GM19328 (cell line): ENCODE results near the gene KCNK6.
"Not testable (repeated sequence)": the region's sequence is repeated elsewhere in the genome, so short reads cannot be mapped to it uniquely, and the experiment has no call there.

Source experiments
- ATAC-seq: cut with Tn5 transposase; IDR thresholded peaks from one replicate; pipeline ENCODE4 v1.9.1; 2021; ENCODE audit warnings: mild to moderate bottlenecking, moderate library complexity; ENCODE audit not compliant: unreplicated experiment

Gene KCNK6

DNA sequence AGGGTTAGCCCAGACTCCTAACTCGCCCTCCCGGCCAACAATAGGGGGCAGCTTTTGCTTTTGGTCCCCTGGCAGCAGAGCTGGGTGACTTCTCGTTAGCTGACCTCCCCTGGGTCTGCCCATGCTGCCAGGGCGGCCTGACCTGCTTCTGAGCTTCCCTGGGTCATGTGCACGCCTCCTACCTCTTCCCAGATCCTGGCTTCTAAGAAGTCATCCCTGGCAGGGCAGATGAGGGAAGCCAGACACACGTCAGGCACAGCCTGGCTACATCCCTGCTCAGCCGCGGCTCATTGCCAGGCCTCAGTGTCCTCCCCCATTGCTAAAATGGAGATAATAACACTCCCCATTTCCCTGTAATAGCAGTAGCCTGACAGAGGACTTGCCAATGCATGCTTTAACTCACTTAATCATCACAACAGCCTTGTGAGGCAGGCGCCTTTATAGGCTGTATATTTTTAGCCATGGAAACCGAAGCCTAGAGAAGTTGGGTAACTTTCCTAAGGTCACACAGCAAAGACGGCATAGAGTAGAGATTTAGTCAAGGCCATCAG is 2.1 kb downstream of the KCNK6 start:
- no peak for ATAC-seq

DNA sequence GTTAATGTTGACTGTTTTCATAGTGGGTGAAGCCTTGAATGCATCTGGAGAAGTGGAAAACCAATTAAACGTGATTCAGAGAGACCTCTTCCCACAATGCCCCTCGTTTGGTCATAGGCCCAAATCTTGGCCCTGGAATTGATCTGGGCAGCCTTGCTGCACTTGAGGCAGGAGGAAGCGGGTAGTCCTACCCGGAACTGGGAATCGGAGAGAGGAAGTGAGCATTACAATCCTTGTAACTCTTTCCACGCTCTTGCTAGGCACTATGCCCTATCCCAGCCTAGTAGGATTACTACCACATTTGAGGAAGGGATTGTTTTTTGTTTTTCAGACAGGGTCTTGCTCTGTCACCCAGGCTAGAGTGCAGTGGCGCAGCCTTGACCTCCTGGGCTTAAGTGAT is 3.6 kb downstream of the KCNK6 start:
- no peak for ATAC-seq

DNA sequence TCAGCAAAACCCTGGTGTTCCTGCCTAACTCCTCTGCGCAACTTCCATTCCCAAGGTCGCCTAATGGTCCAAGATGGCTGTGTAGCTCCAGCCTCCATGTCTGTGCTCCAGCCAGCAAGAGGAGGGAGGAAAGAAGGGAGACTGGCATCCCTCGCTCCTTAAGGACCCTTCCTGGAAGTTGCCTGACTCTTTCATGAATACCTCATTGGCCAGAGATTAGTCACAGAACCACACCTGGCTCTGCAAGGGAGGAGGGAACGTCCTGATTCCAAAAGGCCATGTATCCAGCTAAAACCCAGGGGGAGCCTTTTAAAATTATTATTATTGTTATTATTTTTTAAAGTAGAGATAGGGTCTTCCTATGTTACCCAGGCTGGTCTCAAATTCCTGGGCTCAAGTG is 4.8 kb downstream of the KCNK6 start:
- no peak for ATAC-seq

DNA sequence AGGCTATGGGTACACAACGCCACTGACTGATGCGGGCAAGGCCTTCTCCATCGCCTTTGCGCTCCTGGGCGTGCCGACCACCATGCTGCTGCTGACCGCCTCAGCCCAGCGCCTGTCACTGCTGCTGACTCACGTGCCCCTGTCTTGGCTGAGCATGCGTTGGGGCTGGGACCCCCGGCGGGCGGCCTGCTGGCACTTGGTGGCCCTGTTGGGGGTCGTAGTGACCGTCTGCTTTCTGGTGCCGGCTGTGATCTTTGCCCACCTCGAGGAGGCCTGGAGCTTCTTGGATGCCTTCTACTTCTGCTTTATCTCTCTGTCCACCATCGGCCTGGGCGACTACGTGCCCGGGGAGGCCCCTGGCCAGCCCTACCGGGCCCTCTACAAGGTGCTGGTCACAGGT is 6.9 kb downstream of the KCNK6 start:
- no peak for ATAC-seq

DNA sequence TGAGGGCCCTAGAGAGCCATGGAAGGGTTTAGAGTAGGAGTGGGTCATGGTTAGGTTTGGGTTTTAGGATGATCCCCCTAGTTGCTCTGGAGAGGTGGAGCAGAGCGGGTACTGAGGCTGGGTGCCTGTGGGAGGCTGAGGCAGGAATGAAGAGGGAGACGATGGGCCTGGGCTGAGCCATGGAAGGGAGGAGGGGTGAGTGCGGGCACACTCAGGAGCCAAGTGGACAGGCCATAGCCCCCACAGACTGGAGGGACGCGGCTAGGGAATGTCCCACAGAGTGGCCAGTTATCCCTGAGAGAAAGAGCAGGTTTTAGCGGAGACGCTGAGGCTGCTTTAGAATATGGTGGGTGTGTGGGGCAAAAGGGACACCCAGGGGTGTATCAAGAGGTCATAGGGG is 10.0 kb downstream of the KCNK6 start:
- ATAC-seq = no peak

DNA sequence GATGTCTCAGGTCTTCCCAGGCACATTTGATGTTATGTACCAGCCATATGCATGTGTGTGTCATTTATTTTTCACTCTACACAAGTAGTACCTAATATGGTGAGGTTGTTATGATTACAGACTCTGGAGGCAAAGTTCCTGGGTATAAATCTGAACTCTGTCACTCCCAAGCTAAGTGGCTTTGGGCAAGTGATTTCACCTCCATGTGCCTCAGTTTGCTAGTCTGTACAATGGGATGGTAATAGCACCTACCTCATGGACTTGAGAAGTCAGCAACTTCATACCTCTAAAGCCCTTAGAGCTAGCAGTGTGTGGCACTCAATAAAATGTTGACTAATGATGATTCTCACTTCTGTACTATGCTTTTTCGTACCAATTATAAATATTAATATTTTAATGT is 12.1 kb downstream of the KCNK6 start:
- no peak for ATAC-seq

DNA sequence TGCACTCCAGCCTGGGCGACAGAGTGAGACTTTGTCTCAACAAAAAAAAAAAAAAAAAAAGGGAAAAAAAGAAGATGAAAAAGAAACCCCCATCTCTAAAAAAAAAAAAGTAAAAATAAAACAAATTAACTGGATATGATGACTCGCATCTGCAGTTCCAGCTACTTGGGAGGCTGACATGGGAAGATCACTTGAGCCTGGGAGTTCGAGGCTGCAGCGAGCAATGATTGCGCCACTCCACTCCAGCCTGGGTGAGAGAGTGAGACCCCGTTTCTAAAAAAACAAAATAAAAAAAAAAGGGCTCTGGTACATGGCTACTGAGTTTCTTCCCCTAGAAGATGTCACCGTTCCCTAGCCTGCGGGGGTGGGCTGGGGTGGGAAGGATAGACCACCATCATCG is 13.6 kb downstream of the KCNK6 start:
- ATAC-seq = no peak

DNA sequence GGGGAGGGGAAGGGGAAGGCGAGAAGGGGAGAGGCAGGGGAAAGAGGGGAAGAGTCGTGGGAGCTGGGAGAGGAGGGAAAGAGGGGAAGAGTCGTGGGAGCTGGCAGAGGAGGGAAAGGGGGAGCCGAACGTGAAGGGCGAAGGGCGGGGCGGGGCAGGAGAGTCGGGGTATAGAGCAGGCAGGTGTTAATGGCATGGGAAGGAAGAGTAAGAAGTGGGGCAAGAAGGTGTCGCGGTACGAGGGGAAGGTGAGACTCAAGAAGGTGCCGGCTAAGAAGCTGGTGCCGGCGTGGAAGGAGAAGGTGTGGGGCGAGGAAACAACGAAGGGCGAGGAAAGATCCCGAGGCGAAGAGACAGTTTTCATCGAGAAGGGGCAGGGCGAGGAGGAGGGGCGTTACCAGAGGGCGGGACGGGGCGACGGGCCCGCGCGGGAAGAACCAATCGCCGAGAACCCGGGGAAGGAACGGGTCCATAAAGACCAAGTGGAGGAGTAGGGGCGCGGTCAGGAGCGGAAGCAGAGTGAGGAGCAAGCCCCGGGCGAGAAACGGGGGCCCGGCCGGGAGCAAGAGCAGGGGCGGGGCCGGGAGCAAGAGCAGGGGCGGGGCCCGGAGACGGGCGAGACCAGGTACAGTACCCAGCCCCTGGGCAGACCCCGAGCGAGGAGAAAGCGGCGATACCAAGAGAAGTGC is 16.4 kb downstream of the KCNK6 start:
- peak; percentile 64 for ATAC-seq

DNA sequence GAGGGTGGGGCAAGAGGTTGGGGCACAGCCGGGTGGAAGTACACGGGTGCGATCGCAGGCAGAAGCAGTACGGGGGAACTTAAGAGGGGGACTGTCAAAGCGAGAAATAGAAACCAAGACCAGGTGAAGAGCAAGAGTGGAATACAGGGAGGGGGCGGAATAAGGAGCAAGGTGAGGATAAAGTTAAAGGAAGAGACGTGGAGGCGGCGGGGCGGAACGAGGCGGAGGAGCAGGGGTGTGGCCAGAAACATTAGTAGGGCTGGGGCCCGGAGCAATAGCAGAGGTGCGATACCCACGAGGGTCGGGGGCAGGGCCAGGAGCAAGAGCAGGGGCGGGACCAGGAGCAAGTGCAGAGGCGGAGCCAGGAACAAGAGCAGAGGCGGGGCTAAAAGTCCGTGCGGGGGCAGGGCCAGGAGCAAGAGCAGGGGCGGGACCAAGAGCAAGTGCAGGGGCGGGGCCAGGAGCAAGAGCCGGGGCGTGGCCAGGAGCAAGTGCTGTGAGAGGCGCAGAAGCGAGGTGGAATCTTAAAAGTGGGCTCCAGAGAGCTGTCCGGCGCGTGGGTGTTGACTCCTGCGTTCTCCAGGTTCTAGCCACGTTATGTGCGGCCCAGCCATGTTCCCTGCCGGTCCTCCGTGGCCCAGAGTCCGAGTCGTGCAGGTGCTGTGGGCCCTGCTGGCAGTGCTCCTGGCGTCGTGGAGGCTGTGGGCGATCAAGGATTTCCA is 17.2 kb downstream of the KCNK6 start:
- peak; percentile 43 for ATAC-seq

DNA sequence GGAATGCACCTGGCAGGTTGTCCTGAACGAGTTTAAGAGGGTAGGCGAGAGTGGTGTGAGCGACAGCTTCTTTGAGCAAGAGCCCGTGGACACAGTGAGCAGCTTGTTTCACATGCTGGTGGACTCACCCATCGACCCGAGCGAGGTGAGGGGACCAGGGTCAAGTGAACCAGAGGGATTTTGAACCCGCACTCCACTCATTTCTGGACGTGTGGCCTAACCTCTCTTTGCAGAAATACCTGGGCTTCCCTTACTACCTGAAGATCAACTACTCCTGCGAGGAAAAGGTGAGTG is 17.7 kb downstream of the KCNK6 start:
- ATAC-seq = no peak

DNA sequence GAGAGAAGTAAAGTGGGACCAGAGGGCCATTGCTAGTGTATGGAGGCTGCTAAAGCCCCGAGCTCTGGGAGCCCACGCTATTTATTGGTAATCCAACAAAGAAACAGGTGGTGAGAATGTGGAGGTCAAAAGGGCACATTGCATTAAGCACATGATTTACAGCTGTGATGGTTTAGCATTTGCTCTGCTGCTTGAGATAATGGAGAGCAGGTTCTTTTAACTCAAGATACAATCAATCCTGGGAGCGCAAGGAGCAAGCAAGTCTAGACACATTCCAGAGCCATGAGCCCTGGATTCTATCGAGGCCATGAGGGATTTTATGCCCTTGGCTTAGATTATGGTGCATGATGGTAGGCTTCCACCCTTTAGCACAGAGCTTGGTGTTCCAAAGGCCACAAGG is 19.4 kb downstream of the KCNK6 start:
- not testable (repeated sequence) for ATAC-seq

DNA sequence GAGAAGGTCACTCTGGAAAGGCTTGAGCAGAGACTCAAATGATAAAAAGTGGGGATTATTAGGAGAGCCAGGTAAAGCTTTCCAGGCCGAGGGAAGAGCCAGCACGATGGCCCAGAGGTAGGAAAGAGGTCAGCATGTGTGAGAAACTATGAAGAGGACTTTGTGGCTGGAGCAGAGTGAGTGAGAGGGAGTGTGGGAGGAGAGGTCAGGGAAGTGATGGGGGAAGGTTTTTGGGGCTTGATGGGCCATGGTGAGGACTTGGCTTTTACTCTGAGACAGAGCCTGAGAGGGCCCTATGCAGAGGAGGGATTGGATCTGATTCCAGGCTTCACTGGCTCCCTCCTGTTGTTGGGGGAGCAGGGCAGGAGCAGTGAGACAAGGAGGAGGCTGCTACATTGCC is 21.3 kb downstream of the KCNK6 start:
- no peak for ATAC-seq

DNA sequence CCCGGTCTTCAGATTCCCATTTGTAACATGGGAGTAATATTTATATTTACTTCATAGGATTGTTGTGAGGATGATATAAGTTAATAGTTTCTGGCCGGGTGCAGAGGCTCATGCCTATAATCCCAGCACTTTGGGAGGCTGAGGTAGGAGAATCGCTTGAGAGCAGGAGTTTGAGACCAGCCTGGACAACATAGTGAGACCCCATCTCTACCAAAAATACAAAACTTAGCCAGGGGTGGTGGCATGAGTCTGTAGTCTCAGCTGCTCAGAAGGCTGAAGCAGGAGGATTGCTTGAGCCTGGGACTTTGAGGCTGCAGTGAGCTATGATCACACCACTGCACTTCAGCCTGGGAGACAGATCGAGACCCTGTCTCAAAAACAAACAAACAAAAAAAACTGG is 27.2 kb downstream of the KCNK6 start:
- no peak for ATAC-seq

DNA sequence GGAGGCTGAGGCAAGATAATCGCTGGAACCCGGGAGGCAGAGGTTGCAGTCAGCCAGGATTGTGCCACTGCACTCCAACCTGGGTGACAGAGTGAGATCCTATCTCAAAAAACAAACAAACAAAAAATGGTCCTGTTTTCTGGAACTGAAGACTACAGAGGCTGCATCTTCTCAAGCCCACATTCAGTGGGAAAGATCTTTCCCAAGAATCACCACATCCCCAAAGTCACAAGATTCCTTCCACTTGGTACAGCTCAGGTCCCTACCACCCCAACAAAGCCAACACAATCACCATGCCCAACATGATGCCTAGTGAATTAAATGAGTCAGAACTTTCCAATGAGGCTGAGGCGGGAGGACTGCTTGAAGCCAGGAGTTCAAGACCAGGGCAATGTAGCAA is 31.2 kb downstream of the KCNK6 start:
- no peak for ATAC-seq

DNA sequence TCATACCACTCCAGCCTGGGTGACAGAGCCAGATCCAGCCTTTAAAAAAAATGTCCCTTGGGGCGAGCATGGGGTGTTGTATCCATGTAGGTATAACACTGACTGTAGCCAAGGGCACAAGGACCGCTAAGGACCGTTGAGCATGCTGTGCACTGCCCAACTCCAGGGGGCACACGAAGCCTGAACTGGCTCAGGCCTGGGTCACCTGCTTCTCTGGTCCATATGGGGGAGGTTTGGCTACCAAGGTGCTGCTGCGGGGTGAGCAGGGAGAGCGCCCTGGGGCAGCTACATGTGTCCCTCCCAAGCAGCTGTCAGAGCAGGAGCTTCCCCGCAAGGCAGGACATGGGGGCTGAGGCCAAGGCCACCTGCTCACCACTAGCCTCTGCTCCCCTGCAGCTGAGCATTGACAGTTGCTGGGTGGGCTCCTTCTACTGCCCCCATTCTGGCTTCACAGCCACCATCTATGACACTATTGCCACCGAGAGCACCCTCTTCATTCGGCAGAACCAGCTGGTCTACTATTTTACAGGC is 32.3 kb downstream of the KCNK6 start:
- ATAC-seq = no peak

DNA sequence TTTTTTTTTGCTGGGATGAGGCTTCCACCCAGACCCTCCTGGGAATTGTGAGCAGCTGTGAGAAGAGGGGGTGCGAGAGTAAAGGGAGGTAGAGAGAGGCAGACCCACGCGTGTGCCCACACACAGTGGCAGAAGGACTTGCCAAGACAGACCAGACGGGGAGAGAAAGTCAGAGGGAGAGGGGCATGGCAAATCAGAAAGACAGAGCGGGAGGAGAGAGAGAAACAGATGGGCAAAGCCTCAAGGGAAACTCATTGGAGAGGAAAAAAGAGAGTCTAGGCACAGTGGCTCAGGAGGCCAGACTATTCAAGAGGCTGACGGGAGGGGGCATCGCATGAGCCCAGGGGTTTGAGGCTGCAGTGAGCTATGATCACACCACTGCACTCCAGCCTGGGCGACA is 33.0 kb downstream of the KCNK6 start:
- ATAC-seq = no peak

DNA sequence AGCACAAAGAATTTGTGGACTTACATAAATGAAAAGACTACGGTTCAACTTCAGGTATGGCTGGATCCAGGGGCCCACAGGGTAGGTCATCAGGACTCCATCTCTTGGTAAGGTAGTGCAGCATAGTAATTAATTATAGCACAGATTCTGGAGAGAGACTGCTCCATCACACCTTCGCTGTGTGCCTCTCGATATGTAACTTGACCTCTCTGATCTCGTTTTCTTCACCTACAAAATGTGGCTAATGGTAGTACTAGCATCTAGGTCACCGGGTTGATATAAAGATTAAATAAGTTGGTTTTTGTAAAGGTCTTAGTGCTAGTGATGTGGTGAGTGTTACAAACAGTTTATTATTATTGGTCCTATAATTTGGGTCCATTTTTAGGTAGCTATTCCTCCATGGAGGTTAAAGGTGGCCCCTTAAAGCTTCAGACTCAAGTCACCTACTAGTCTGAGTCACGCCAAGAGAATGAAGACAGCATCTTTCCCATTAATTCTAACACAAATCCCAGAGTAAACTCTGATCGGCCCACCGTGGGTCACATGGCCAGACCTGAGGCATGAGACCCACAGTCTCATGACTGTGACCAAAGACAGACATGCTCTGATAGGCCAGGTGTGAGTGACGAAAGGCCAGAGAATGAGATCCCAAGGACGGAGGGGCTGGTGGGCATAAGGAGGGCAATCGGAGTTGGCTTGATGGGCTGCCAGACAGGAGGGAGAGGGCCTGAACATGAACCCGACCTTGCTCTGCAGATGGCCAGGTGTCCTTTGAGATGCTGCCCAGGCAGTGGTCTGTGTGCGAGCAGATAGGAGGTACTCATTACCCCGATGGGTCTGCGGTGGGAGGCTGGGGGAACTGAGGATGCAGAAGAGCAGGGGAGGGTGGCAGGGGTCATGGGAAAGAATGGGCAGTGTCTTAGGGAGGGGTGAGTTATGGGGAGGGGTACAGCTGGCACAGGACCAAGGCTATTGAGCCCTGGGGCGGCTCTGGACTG is 36.4 kb downstream of the KCNK6 start:
- ATAC-seq = no peak

DNA sequence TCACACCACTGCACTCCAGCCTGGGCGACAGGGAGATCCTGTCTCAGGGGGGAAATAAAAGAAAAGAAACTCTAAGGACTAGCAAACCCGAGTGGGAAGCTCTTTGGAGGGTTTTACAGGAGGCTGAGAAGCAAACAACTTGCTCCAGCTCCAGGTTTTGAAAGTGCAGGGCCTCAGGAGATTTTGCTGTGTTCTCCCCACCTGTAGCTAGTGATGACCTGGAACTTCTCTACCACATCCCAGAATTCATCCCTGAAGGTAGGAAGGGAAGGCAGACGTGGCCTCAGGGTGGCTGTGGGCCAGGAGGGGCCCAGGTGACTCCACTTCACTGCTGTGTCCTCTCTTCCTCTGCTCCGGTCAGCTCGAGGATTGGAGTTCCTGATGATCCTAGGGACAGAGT is 38.4 kb downstream of the KCNK6 start:
- no peak for ATAC-seq

DNA sequence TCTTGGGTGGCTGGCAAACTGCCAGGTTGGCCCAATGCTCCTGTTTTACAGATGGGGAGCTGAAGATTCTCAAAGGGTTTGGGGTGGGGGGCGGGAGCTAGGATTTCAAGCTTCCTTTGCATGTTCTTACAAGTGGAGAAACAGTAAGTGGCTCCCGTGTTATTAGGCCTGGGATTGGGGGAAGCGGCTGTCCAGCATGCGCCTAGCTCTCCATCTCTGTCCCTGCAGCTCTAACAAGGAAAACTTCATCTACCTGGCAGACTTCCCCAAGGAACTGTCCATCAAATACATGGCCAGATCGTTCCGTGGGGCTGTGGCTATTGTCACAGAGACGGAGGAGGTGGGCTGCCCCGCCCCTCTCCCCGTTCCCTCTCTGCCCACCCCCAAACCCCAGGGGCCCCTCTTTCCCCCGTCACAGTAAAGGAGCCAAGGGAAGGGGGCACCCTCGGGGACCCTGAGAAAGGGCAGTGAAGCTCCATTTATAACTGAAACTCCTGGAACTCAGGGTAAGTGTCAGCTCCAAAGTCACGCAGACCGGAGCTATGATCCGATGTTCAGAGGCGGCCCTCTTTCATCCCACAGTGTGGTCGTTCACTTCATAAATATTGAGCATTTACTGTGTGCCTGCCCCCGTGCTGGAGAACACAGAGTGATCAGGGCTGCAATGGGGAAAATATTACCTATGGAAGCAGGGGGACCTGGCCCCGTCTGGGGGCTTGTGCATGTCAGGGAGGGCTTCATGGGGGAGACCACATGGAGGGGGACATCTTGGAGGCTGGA is 39.8 kb downstream of the KCNK6 start:
- no peak for ATAC-seq

DNA sequence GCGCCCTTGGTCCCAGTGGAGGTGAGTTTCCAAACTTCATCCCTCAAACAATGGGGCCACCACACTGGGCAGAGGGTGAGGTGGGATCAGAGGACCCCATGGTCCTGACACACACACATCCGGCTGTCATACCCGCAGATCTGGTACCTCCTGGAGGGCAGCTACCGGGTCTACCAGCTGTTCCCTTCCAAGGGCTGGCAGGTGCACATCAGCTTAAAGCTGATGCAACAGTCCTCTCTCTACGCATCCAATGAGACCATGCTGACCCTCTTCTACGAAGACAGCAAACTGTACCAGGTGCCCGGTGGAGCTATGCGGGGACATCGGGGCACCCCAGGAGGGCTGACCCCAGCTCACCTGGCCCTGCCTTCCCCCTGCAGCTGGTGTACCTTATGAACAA is 40.7 kb downstream of the KCNK6 start:
- ATAC-seq = no peak
